Right lobe of liver (tissue), 4 donors: ENCODE results near the gene SYT15.

Source experiments
- CTCF ChIP-seq, 4 donors: fragments of 200-600 bp in 3 of 4; fragments of 450-650 bp in 1 of 4; IDR thresholded peaks; one replicate each; pipeline versions ENCODE4 v1.5.1 to v1.8.0; 2016 to 2022; ENCODE audit warnings: antibody characterized with exemption in 4 of 4, mild to moderate bottlenecking in 2 of 4
- POLR2A ChIP-seq: fragments of 450-650 bp; IDR thresholded peaks from one replicate; pipeline ENCODE4 v1.6.1; 2017; ENCODE audit warnings: antibody characterized with exemption, mild to moderate bottlenecking
- donor health status: DM: no; HTN: no; CAD: no.
- donor health status: DM: no; HTN: no; CAD: no.
- donor health status: DM: no; HTN: yes; CAD: no.

GRCh38 chr10:46536171-46536570, 42.8 kb upstream of the SYT15 start:
- TF ChIP-seq CTCF (IDR thresholded peaks at IDR 0.05), result no peak
- no peak for TF ChIP-seq POLR2A
